Neural progenitor cell (in vitro differentiated cells): Measurements from ENCODE around the gene TEX9.
"Not testable (repeated sequence)": the region's sequence is repeated elsewhere in the genome, so short reads cannot be mapped to it uniquely, and the experiment has no call there.

Experiments
- CTCF ChIP-seq: fragments of 200-600 bp; sonication (generic); IDR thresholded peaks from 2 replicates; pipeline ENCODE4 v1.5.1; 2017; ENCODE audit warnings: antibody characterized with exemption, mild to moderate bottlenecking
- EZH2 ChIP-seq: fragments of 200-600 bp; sonication (generic); IDR thresholded peaks from 2 replicates; pipeline ENCODE4 v1.6.1; 2017; ENCODE audit warnings: antibody characterized with exemption, mild to moderate bottlenecking, moderate library complexity

- TF ChIP-seq CTCF, EZH2: not testable (repeated sequence)
Measured at GRCh38 chr15:56413114-56413733, 48.0 kb downstream of the TEX9 start.
